Peyer's patch (tissue), 4 donors: ENCODE results near the gene WLS.

Source experiments
- POLR2A ChIP-seq, 2 donors: fragments of 450-650 bp; IDR thresholded peaks; one replicate each; pipeline ENCODE4 v1.5.1; 2017; ENCODE audit warnings: antibody characterized with exemption in 2 of 2, mild to moderate bottlenecking in 2 of 2, moderate library complexity in 2 of 2
- TF ChIP-seq, protein P1 (sequence below), 6 experiments: fragments of 450-650 bp in 4 of 6; fragments of 200-600 bp in 2 of 6; sonication (generic) in 1 of 6; IDR thresholded peaks; one replicate each; pipeline ENCODE4 v1.5.1; 2017 to 2019; ENCODE audit warnings: antibody characterized with exemption in 6 of 6, mild to moderate bottlenecking in 3 of 6, moderate library complexity in 1 of 6

- TF ChIP-seq, protein P1, sequence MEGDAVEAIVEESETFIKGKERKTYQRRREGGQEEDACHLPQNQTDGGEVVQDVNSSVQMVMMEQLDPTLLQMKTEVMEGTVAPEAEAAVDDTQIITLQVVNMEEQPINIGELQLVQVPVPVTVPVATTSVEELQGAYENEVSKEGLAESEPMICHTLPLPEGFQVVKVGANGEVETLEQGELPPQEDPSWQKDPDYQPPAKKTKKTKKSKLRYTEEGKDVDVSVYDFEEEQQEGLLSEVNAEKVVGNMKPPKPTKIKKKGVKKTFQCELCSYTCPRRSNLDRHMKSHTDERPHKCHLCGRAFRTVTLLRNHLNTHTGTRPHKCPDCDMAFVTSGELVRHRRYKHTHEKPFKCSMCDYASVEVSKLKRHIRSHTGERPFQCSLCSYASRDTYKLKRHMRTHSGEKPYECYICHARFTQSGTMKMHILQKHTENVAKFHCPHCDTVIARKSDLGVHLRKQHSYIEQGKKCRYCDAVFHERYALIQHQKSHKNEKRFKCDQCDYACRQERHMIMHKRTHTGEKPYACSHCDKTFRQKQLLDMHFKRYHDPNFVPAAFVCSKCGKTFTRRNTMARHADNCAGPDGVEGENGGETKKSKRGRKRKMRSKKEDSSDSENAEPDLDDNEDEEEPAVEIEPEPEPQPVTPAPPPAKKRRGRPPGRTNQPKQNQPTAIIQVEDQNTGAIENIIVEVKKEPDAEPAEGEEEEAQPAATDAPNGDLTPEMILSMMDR (IDR thresholded peaks at IDR 0.05): no peak
- no peak for TF ChIP-seq POLR2A (IDR thresholded peaks at IDR 0.05)
These were observed 130.5 kb downstream of the WLS start for GRCh38 chr1:68101829-68102228.
